Forelimb muscle (tissue), 1 donor: Measurements from ENCODE around the gene CFAP100. TPM values are rescaled to one million over a fixed set of nuclear protein-coding genes. Genes with fewer than 3 reads are reported as not detected.

Source experiments
- DNase-seq: peaks from one replicate; pipeline ENCODE4 v3.0.0-alpha.2; 2013; ENCODE audit warnings: low read depth
- polyA plus RNA-seq: library from polyadenylated mRNA; unstranded; fragments of 120-200 nt; gene quantifications from one replicate; pipeline ENCODE4 v1.2.1, GENCODE V29; 2013; ENCODE audit not compliant: insufficient read length

Gene CFAP100
- polyA plus RNA-seq, 1 donor, result 0.94 TPM

DNA sequence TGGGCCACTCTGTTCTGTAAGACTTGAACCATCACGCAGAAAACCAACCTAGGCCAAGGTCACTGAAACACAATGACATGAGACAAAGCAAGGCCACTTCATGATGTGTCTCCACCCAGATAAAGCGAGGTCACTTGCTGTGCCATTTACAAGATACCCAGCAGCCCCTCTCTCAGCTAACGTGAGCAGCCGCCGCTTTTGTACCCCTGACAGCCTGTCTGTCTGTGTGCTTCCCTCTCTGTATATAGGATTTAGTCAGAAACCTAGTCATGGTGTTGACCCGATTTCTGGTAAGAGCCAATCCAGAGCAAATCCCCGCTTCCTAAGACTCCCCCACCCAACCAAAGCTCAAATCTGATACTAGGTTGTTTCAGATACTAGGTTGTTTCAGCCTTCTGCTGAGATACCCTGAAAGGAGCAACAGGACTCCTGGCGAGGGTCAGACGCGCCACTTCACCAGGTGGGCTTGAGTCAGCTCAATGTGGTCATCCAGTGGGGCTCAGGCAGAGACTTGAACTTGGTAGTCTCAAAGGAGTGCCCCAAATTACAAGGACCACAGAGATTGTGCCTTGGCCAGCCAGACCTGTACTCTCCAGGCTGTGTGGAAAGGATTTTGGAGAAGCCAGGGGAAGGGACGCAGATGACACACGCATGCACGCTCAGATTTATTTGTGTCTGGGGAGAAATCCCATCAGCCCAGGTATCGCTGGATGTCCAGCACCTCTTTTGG is 84.0 kb downstream of the CFAP100 start:
- DNase-seq, result no peak

DNA sequence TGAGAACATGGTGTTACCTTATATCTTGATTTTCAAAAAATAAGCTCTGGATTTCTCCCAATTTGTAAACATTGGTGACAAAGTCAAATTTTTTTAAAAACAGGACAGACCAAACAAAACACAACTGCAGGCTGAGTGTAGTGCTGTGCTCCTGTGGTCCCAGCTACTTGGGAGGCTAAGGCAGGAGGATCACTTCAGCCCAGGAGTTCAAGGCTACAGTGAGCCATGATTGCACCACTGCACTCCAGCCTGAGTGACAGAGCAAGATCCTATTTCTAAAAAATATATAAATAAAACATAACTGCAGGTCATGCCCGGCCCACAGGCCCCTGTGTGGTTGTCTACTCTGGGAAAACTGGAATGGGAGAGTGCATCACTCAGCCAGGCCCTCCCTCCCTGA is 84.9 kb downstream of the CFAP100 start:
- no peak for DNase-seq

DNA sequence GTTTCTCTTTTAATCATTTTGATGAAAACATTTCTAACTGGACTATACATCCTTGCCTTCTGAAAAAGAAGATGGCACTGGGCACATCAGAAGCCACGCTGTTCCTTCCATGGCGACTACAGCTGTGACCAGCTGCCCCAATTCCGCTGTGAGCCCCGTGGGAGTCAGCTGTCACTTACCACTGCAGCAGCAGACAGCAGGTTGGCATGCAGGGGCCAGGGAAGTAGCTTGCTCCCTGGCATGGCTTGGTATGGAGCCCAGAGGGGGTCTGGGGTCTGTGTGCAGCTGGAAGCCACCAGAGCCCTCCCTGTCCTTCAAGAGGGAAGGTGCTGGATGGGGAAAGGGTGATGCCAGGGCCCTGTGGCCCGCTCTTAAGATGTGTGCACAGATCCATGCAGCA is 85.5 kb downstream of the CFAP100 start:
- no peak for DNase-seq

DNA sequence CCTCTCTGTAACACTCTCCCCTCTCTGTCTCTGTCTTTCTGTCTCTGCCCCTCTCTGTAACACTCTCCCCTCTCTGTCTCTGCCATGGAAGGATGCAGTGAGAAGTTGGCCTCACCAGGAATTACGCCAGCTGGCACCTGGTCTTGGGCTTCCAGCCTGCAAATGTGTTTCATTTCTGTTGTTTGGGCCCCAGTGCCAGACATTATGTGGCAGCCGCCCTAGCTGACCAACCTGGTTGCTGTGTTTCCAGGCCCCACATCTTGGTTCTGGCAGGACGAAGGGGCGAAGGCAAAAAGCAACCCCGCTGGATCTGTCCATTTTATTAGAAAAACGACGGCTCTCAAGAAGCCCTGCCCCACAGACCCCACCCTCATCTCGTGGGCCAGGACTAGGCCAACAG is 86.2 kb downstream of the CFAP100 start:
- DNase-seq, result no peak

DNA sequence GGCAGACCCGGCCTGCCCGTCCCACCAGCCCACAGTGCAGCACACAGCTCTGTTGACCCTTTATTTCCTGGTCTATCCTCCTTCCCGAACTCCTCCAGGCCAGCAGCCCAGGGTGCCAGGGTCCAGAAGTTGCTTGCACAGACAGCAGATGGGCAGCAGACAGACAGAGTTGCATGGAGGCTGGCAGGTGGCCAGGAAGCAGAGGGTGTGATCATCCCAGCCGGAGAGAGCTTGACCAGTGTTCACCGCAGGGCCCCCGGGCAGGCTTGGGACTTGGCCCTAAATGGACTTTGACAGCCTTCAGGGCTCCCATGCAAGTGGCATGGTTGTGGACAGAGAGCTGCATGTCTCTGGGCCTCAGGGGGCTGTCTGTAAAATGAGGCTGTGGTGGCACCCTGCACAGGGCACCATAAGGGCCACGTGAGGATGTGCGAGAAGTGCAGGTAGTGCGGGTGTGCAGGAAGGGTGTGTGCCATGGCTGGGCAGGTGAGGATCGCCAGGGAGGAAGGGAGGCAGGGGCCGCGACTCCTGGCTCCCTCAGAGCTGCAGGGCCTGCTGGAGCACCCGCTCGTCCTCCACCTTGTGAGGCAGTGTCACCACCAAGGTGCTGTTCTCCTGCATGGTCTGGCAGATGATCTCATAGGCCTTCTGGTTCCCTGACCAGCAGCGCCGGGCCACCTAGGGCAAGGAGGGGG is 87.2 kb downstream of the CFAP100 start:
- no peak for DNase-seq

DNA sequence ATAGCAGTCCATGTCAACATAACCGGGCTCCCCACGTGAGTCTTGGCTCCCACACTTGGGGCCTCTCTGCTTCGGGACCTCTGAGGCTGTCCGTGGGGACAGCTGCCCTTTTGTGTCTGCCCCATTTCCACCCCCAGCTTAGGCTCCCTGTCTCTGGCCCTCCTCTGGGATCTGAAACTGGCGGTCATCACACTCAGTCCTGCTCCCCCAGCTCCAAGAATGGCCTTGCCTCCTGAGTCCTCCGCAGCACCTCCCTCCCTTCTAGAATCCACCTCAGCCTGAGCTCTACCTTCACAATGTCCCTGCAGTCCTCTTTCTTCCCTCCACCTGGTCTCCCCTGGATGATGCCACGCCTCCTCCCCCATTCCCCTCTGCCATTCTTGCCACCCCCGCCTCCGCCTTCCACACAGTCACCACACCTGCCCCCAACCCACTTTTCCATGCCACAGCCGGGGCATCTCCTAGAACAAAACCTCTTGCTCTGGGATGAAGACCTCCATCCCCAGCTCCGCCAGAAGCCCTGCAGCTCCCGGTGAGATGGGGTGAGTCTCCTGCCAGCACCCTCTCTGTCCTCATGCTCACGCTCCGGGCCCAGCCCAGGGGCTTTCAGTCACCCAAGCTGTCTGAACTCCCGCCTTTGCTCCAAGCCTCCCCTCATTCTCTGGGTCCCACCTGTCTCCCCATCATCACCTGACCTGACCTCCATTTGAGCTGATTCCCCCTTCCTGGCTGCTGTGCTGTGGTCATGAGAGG is 88.0 kb downstream of the CFAP100 start:
- DNase-seq, result no peak

DNA sequence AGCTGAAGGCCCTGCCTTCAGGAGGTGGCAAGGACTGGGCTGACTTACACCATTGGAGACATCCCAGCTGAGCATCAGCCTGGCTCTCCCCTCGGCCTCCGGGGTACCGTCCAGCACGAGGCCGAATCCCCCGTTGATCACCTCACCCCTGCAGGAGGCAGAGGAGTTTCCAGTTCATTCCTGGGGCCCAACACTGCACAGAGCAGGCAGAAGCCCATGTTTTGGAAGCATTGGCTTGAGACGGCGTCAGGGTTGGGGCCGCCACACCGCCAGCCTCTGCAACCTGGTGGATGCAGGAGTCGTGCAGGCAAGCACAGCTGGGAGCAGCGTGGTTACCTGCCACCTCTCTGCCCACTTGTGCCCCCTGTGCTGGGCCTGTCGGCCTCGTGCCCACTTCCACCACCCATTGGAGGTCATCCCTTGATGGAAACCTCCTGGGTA is 88.6 kb downstream of the CFAP100 start:
- no peak for DNase-seq

DNA sequence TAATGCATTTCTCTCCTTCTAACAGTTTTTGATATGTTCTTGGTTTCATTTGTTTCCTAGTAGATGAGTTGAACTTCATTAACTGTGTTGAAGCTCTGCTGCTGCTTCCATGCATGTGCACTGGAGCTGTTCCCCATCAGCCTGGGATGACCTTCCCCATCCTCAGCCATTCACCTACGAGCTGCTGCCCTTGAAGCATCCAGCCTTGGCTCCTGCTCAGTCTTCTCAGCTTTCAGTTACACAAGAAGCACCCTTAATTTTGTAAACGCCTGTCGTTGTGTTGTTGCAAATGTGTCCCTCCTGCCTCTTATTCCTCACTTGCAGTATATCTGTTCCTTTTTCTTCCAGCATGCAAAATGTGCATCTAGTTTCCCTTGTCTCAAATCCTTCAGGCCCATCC is 89.4 kb downstream of the CFAP100 start:
- no peak for DNase-seq

DNA sequence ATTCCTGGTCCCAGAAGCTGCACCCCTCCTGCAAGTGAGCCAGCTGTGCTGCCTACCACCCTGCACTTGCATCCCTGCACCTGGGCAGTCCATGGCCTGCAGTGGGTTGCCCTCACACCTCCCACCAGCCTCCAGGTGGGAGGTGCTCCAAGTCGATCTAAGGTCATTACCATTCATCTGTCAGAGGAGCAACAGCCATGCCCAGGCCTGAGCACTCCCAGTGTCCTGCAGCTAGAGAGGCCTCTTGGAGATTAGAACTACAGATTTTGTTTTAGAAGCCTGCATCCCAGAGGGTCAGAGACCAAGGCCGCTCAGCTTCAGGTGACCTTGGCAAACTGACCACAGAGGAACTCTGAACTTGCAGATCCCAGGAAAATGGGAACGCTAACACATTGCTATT is 90.0 kb downstream of the CFAP100 start:
- DNase-seq, result no peak

DNA sequence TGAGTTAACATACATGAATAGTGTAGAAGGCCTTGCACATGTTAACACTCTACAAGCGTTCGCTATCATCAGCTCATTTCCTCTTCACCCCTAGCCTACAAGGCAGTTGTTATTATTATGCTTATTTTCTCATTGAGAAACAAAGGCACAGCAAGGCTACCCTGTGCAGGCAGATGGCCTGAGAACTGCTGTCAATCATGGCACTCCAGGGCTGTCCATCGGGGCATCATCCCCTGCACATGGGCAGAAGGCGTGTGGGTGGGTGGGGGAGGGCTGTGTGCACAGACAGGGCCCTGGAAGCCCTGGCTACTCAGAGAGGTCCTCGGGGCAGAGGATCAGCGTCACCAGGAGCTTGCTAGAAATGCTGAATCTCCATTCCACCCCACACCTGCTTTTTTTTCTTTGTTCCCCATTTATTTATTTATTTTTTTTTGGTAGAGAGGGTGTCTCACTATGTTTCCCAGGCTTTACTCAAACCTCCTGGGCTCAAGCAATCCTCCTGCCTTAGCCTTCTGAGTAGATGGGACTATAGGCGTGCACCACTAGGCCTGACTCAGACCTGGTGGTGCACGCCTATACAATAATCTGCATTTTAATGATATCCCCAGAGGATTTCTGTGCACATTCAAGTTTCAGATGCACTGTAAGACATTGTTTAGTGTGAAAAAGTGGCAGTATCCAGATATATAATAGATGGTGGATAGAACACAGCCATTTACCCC is 90.6 kb downstream of the CFAP100 start:
- no peak for DNase-seq

DNA sequence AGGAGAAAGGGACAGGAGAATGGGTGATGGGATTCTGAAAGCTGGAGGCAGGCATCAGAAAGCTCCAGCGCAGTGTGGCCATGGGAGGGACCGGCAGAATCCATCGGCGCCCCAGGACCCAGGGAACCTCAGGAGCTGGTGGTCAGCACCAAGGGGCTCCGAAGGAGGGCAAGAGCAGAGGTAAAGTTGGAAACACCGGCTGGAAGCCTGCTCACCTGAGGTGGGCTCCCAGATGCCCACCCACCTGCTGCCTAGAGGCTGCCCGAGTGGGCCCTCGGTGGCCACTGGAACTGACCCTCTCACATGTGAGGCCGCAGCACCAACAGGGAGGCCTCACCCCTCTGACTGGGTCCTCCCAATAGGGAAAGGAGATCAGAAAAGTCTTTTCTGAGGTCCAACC is 91.2 kb downstream of the CFAP100 start:
- no peak for DNase-seq

Other genes with a start within 250 kb of the CFAP100 start
- gene ALDH1L1, start 214.3 kb upstream of the CFAP100 start, polyA plus RNA-seq, result 0.22 TPM
- gene KLF15, start 37.5 kb upstream of the CFAP100 start, polyA plus RNA-seq, result 1.7 TPM
- gene ZXDC, start 81.0 kb downstream of the CFAP100 start, polyA plus RNA-seq, result 25.6 TPM
- 0.10 TPM for gene UROC1, start 122.9 kb downstream of the CFAP100 start, polyA plus RNA-seq
- 0.16 TPM for gene CHST13, start 129.2 kb downstream of the CFAP100 start, polyA plus RNA-seq
- not detected for gene C3orf22, start 164.0 kb downstream of the CFAP100 start, polyA plus RNA-seq